ENCODE results near the gene ACE. TPM values are rescaled to one million over a fixed set of nuclear protein-coding genes. Genes with fewer than 3 reads are reported as not detected.

Gene ACE
- total and polyA plus RNA-seq, 2 experiments from 2014 or later = 0.82 to 9.1 TPM

DNA sequence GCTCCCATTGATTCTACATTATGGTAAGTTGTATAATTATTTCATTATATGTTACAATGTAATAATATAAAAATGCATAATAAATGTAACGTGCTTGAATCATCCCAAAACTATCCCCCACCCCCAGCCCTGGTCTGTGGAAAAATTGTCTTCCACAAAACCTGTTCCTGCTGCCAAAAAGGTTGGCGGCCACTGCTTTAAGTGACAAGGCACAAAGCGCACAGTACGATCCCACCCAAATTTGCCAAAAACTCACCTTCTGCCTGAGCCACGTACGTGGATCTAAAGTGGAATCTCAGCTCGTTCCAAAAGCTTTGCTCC is 45.3 kb upstream of the ACE start:
- Histone ChIP-seq H2AFZ (no peak overlapping the region), H3K4me3 (no peak overlapping the region), H3K9me2 (ENCODE audit: insufficient read depth) (no peaks in the 10 kb centered on the region), H3K27ac (ENCODE audit: low read depth) (no peak overlapping the region), H3F3A (replicated peaks; ENCODE audit: low read depth) (peaks cover 3% of the 10 kb centered on the region; the same call in 1 of the 2 replicates), H3K79me2 (replicated peaks; ENCODE audit: insufficient read depth) (no peaks in the 10 kb centered on the region), H3K36me3 (ENCODE audit: insufficient read depth) (no peaks in the 10 kb centered on the region), H3K4me2 (no peak overlapping the region), H4K20me1 (replicated peaks; ENCODE audit: insufficient read depth) (no peaks in the 10 kb centered on the region; the same call in 1 of the 2 replicates), H3K27me3 (ENCODE audit: insufficient read depth) (no peaks in the 10 kb centered on the region), H3K4me1 (ENCODE audit: insufficient read depth) (peaks cover 26% of the 10 kb centered on the region)
- no peak for DNase-seq (ENCODE audit: low spot score)
- Mint-ChIP-seq H3K27ac (no peak overlapping the region), H3K4me3 (no peak overlapping the region), H3K4me1 (peaks cover 31% of the 10 kb centered on the region), H3K9me3 (no peaks in the 10 kb centered on the region), H3K27me3 (ENCODE audit: insufficient read depth, low read depth, poor library complexity) (peaks cover 6% of the 10 kb centered on the region), H3K36me3 (ENCODE audit: low read depth) (peaks cover 3% of the 10 kb centered on the region; the same call in 1 of the 3 replicates)
- TF ChIP-seq EZH2 (IDR thresholded peaks at IDR 0.05; ENCODE audit: low read depth, unreplicated experiment) = no peak
- ATAC-seq = no peak

DNA sequence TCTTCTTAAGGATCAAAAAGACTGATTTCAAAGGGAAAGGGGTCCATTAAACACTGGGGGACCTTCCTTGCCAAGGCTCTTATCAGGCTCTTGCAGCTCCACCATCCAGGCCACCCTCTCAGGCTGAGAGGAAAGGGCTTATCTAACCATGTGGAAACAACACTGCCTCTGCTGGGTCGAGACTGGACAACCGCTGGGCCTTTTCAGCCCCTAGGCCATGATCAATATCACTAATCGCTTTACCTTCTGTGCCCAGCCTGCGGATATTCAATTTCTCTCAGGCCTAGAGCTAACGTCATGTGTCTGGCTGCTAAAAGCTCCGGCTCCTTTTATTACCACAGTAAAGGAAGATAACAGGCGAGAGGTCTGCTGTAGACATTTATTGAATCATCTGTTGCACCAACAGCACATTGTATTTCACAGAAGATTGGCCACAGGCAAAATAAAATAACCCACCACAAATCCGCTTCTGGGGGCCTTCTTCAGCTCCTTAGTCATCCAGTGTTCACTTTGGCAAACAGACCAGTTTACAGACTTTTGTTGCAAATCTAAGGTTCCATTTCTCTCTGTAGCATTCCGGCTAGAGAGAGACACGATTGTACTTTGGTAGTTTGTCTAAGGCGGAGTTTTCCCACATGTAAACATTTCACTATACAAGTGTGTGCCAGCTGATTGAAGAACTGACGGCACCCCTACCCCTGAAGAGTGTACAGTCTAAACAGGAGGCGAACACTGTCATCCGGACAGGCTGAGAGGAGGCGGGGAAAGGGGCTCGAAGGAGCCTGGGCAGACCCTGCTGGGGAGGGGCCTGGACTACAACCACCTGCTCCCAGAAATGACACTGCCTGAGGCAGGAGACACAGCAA is 44.7 kb upstream of the ACE start:
- H3K4me3 Mint-ChIP-seq = no peak overlapping the region
- H3K27ac Mint-ChIP-seq = no peak overlapping the region; the same call in 1 of the 2 replicates
- TF ChIP-seq, protein P1, sequence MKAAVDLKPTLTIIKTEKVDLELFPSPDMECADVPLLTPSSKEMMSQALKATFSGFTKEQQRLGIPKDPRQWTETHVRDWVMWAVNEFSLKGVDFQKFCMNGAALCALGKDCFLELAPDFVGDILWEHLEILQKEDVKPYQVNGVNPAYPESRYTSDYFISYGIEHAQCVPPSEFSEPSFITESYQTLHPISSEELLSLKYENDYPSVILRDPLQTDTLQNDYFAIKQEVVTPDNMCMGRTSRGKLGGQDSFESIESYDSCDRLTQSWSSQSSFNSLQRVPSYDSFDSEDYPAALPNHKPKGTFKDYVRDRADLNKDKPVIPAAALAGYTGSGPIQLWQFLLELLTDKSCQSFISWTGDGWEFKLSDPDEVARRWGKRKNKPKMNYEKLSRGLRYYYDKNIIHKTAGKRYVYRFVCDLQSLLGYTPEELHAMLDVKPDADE (IDR thresholded peaks at IDR 0.05) = no peak
- TF ChIP-seq POLR2AphosphoS5 (IDR thresholded peaks at IDR 0.05; ENCODE audit: low read depth) = no peak
- TF ChIP-seq ZNF114 (CRISPR knock-in tag; IDR thresholded peaks at IDR 0.05) = no peak
- no peak for TF ChIP-seq JUNB (IDR thresholded peaks at IDR 0.05; ENCODE audit: unreplicated experiment)
- TF ChIP-seq STAT1 (IDR thresholded peaks at IDR 0.05; ENCODE audit: unreplicated experiment) = no peak
- Histone ChIP-seq H3F3A (replicated peaks; ENCODE audit: low read depth) (peaks cover 3% of the 10 kb centered on the region; the same call in 1 of the 2 replicates), H3K27ac (ENCODE audit: low read depth) (no peak overlapping the region), H2AFZ (no peak overlapping the region), H3K36me3 (ENCODE audit: insufficient read depth) (no peaks in the 10 kb centered on the region), H4K20me1 (replicated peaks; ENCODE audit: insufficient read depth) (no peaks in the 10 kb centered on the region; the same call in 1 of the 2 replicates), H3K4me2 (no peak overlapping the region), H3K27me3 (ENCODE audit: insufficient read depth) (no peaks in the 10 kb centered on the region), H3K4me3 (no peak overlapping the region), H3K4me1 (ENCODE audit: insufficient read depth) (peaks cover 21% of the 10 kb centered on the region), H3K79me2 (replicated peaks; ENCODE audit: insufficient read depth) (no peaks in the 10 kb centered on the region), H3K9me2 (ENCODE audit: insufficient read depth) (no peaks in the 10 kb centered on the region)
- DNase-seq (ENCODE audit: low spot score) = no peak
- no peak for ATAC-seq
- peaks cover 11% of the 10 kb centered on the region for H3K27me3 Mint-ChIP-seq (ENCODE audit: insufficient read depth, low read depth, poor library complexity)
- H3K36me3 Mint-ChIP-seq (ENCODE audit: low read depth) = peaks cover 3% of the 10 kb centered on the region; the same call in 1 of the 3 replicates
- H3K4me1 Mint-ChIP-seq = peaks cover 31% of the 10 kb centered on the region
- no peaks in the 10 kb centered on the region for H3K9me3 Mint-ChIP-seq

DNA sequence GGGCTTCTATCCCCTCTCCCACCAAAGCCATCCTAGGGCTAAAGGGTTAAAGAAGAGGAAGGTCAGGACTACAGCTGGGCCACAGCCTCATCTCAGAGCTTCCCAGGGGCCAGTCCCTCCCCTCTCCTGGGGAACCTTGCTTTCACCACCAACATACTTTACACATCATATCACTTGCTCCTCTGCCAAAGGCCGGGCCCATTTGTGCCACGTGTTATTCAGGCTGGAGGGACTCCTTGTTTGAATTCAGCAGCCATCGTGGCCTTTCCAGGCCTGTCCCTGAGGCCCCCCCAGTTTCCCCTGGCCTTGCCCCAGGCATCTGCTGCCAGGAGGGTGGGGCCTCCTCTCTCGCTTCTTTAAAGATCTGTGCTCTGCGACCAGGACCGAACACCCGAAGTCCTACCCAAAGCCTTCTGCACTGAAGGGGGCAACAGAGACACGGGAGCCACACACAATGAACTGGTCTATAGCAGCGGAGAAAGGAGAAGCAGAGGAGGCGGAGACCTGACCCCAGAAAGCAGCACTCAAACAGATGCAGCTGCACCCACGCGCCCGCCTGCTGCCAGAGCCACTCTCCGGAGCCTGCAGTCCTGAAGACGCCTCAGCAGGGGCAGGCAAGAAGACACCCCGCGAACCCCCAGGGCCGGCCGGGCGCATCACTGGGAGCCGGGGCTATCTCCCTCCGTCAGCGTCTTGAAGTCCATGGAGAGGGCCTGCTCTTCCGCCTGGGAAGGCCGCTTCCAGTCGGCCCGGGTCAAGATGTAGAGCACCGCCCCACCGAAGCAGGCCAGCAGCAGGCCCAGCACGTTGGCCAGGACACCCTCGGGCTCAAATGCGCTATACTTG is 42.9 kb upstream of the ACE start:
- DNase-seq (ENCODE audit: low spot score) = no peak
- Histone ChIP-seq H3K9me2 (ENCODE audit: insufficient read depth) (no peaks in the 10 kb centered on the region), H4K20me1 (replicated peaks; ENCODE audit: insufficient read depth) (no peaks in the 10 kb centered on the region; the same call in 1 of the 2 replicates), H3K79me2 (replicated peaks; ENCODE audit: insufficient read depth) (no peaks in the 10 kb centered on the region), H2AFZ (no peak overlapping the region), H3K4me2 (no peak overlapping the region), H3K27me3 (ENCODE audit: insufficient read depth) (no peaks in the 10 kb centered on the region), H3K27ac (ENCODE audit: low read depth) (no peak overlapping the region), H3K36me3 (ENCODE audit: insufficient read depth) (no peaks in the 10 kb centered on the region), H3K4me1 (ENCODE audit: insufficient read depth) (peaks cover 6% of the 10 kb centered on the region; the same call in 1 of the 2 replicates), H3K4me3 (no peak overlapping the region), H3F3A (replicated peaks; ENCODE audit: low read depth) (no peaks in the 10 kb centered on the region)
- Mint-ChIP-seq H3K27ac (0 out of 2 replicates have a peak overlapping the region, but pooled peaks have one; percentile 74), H3K36me3 (ENCODE audit: low read depth) (peaks cover 3% of the 10 kb centered on the region; the same call in 1 of the 3 replicates), H3K27me3 (ENCODE audit: insufficient read depth, low read depth, poor library complexity) (peaks cover 7% of the 10 kb centered on the region), H3K4me3 (no peak overlapping the region), H3K4me1 (peaks cover 24% of the 10 kb centered on the region), H3K9me3 (no peaks in the 10 kb centered on the region)
- no peak for ATAC-seq
- TF ChIP-seq POLR2AphosphoS5 (IDR thresholded peaks at IDR 0.05; ENCODE audit: low read depth) (no peak), NANOG (IDR thresholded peaks at IDR 0.05; ENCODE audit: borderline replicate concordance) (no peak), EZH2 (IDR thresholded peaks at IDR 0.05; ENCODE audit: low read depth, unreplicated experiment) (no peak), ZNF114 (CRISPR knock-in tag; IDR thresholded peaks at IDR 0.05) (no peak), ZNF331 (CRISPR knock-in tag; IDR thresholded peaks at IDR 0.05; ENCODE audit: low read depth) (no peak), JUNB (IDR thresholded peaks at IDR 0.05; ENCODE audit: unreplicated experiment) (no peak)
- TF ChIP-seq, protein P2, sequence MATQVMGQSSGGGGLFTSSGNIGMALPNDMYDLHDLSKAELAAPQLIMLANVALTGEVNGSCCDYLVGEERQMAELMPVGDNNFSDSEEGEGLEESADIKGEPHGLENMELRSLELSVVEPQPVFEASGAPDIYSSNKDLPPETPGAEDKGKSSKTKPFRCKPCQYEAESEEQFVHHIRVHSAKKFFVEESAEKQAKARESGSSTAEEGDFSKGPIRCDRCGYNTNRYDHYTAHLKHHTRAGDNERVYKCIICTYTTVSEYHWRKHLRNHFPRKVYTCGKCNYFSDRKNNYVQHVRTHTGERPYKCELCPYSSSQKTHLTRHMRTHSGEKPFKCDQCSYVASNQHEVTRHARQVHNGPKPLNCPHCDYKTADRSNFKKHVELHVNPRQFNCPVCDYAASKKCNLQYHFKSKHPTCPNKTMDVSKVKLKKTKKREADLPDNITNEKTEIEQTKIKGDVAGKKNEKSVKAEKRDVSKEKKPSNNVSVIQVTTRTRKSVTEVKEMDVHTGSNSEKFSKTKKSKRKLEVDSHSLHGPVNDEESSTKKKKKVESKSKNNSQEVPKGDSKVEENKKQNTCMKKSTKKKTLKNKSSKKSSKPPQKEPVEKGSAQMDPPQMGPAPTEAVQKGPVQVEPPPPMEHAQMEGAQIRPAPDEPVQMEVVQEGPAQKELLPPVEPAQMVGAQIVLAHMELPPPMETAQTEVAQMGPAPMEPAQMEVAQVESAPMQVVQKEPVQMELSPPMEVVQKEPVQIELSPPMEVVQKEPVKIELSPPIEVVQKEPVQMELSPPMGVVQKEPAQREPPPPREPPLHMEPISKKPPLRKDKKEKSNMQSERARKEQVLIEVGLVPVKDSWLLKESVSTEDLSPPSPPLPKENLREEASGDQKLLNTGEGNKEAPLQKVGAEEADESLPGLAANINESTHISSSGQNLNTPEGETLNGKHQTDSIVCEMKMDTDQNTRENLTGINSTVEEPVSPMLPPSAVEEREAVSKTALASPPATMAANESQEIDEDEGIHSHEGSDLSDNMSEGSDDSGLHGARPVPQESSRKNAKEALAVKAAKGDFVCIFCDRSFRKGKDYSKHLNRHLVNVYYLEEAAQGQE (IDR thresholded peaks at IDR 0.05; ENCODE audit: unreplicated experiment) = no peak
- TF ChIP-seq, protein P3, sequence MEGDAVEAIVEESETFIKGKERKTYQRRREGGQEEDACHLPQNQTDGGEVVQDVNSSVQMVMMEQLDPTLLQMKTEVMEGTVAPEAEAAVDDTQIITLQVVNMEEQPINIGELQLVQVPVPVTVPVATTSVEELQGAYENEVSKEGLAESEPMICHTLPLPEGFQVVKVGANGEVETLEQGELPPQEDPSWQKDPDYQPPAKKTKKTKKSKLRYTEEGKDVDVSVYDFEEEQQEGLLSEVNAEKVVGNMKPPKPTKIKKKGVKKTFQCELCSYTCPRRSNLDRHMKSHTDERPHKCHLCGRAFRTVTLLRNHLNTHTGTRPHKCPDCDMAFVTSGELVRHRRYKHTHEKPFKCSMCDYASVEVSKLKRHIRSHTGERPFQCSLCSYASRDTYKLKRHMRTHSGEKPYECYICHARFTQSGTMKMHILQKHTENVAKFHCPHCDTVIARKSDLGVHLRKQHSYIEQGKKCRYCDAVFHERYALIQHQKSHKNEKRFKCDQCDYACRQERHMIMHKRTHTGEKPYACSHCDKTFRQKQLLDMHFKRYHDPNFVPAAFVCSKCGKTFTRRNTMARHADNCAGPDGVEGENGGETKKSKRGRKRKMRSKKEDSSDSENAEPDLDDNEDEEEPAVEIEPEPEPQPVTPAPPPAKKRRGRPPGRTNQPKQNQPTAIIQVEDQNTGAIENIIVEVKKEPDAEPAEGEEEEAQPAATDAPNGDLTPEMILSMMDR (conservative IDR thresholded peaks at IDR 0.05; ENCODE audit: low read depth in 2 of 2) = no peak; a peak in 1 of 4 replicates
